Measurements from ENCODE around the gene FDCSP.
A peak's percentile ranks its signal among the peaks of the same experiment; 100 is the strongest.
"Not testable (repeated sequence)": the region's sequence is repeated elsewhere in the genome, so short reads cannot be mapped to it uniquely, and the experiment has no call there.

Gene FDCSP

GRCh38 chr4:70221818-70222217 is 4.1 kb upstream of the FDCSP start:
- DNase-seq (ENCODE audit: low read depth, low spot score); H3K4me3 ChIP-seq (ENCODE audit: low read length): not testable (repeated sequence)

GRCh38 chr4:70236125-70236524 is 10.2 kb downstream of the FDCSP start:
- DNase-seq (ENCODE audit: low read depth, low spot score) = no peak
- no peak overlapping the region for H3K4me3 ChIP-seq (ENCODE audit: low read length)

- no peak for DNase-seq (ENCODE audit: low read depth, low spot score)
- no peak overlapping the region for H3K4me3 ChIP-seq (ENCODE audit: low read length)
Observed at GRCh38 chr4:70239131-70239883, 13.4 kb downstream of the FDCSP start.

- DNase-seq (ENCODE audit: low read depth, low spot score) = no peak
- H3K4me3 ChIP-seq (ENCODE audit: low read length) = no peak overlapping the region
Observed at GRCh38 chr4:70239884-70240591, 14.1 kb downstream of the FDCSP start.

GRCh38 chr4:70242297-70242696 is 16.4 kb downstream of the FDCSP start, which contains the start of gene CSN3:
Gene CSN3, plus strand, starts transcription at chr4:70242597. Its CDS starts 2,223 bp downstream, at chr4:70244820.
- not testable (repeated sequence) for H3K4me3 ChIP-seq (ENCODE audit: low read length)

GRCh38 chr4:70243091-70243490 is 17.2 kb downstream of the FDCSP start:
- no peak for DNase-seq (ENCODE audit: low read depth, low spot score)
- H3K4me3 ChIP-seq (ENCODE audit: low read length) = no peak overlapping the region

More at GRCh38 chr4:70242297-70242696, 16.4 kb downstream of the FDCSP start, which contains the start of gene CSN3:
- DNase-seq (ENCODE audit: low read depth, low spot score) = not testable (repeated sequence)

- no peak overlapping the region for H3K4me3 ChIP-seq (ENCODE audit: low read length)
- DNase-seq (ENCODE audit: low read depth, low spot score) = no peak
Observed at GRCh38 chr4:70251250-70251944, 25.5 kb downstream of the FDCSP start.

- no peak overlapping the region for H3K4me3 ChIP-seq (ENCODE audit: low read length)
- no peak for DNase-seq (ENCODE audit: low read depth, low spot score)
Observed at GRCh38 chr4:70251945-70252277, 26.0 kb downstream of the FDCSP start.

GRCh38 chr4:70269674-70270073 is 43.8 kb downstream of the FDCSP start:
- H3K4me3 ChIP-seq (ENCODE audit: low read length) = no peak overlapping the region
- DNase-seq (ENCODE audit: low read depth, low spot score) = peak; percentile 8

- no peak overlapping the region for H3K4me3 ChIP-seq (ENCODE audit: low read length)
- DNase-seq (ENCODE audit: low read depth, low spot score) = no peak
Observed at GRCh38 chr4:70277121-70277520, 51.2 kb downstream of the FDCSP start.

GRCh38 chr4:70280567-70280966 is 54.6 kb downstream of the FDCSP start:
- no peak for DNase-seq (ENCODE audit: low read depth, low spot score)
- H3K4me3 ChIP-seq (ENCODE audit: low read length) = no peak overlapping the region

Data from Jurkat, Clone E6-1 (cell line).